HG02642 (cell line): Measurements from ENCODE around the gene TXK.

Source experiments
- ATAC-seq: cut with Tn5 transposase; IDR thresholded peaks from one replicate; pipeline ENCODE4 v1.9.1; 2021; ENCODE audit warnings: mild to moderate bottlenecking; ENCODE audit not compliant: unreplicated experiment, poor library complexity

TXK gene

GRCh38 chr4:48138511-48138910 lies 4.5 kb upstream of the TXK start:
- ATAC-seq: no peak

- ATAC-seq: no peak
Observed at GRCh38 chr4:48137846-48138245, 3.8 kb upstream of the TXK start.

GRCh38 chr4:48133669-48134068 lies 381 bp downstream of the TXK start:
- ATAC-seq: no peak

GRCh38 chr4:48131736-48132135 lies 2.3 kb downstream of the TXK start:
- ATAC-seq: no peak

- ATAC-seq: no peak
Observed at GRCh38 chr4:48130100-48130499, 4.0 kb downstream of the TXK start.

- no peak for ATAC-seq
Observed at GRCh38 chr4:48129307-48130014, 4.6 kb downstream of the TXK start.

- peak; percentile 85 for ATAC-seq
Observed at GRCh38 chr4:48127682-48128404, 6.2 kb downstream of the TXK start.

- ATAC-seq: no peak
Observed at GRCh38 chr4:48127231-48127630, 6.8 kb downstream of the TXK start.

GRCh38 chr4:48126621-48127020 lies 7.4 kb downstream of the TXK start:
- ATAC-seq: no peak

- ATAC-seq: no peak
Observed at GRCh38 chr4:48124870-48125269, 9.2 kb downstream of the TXK start.

GRCh38 chr4:48122756-48123155 lies 11.3 kb downstream of the TXK start:
- ATAC-seq: no peak

GRCh38 chr4:48121180-48121579 lies 12.9 kb downstream of the TXK start:
- no peak for ATAC-seq

- ATAC-seq: no peak
Observed at GRCh38 chr4:48120132-48120531, 13.9 kb downstream of the TXK start.

- no peak for ATAC-seq
Observed at GRCh38 chr4:48119646-48120045, 14.4 kb downstream of the TXK start.

- ATAC-seq: no peak
Observed at GRCh38 chr4:48118081-48118480, 16.0 kb downstream of the TXK start.

- no peak for ATAC-seq
Observed at GRCh38 chr4:48116582-48116981, 17.5 kb downstream of the TXK start.

- ATAC-seq: no peak
Observed at GRCh38 chr4:48114412-48114811, 19.6 kb downstream of the TXK start.

- no peak for ATAC-seq
Observed at GRCh38 chr4:48112017-48112667, 21.9 kb downstream of the TXK start.

- ATAC-seq: no peak
Observed at GRCh38 chr4:48110452-48110978, 23.5 kb downstream of the TXK start.

- ATAC-seq: peak; percentile 86
Observed at GRCh38 chr4:48109413-48110263, 24.4 kb downstream of the TXK start.
